GM12878 (cell line): ENCODE results near the gene TNKS2. TPM values are rescaled to one million over a fixed set of nuclear protein-coding genes. Genes with fewer than 3 reads are reported as not detected.

Experiments
- ATAC-seq: fragments of 200-7000 bp; cut with Tn5 transposase; 3 replicates; pipeline ENCODE4 v1.9.1; 2020; ENCODE audit warnings: mild to moderate bottlenecking, moderate library complexity
- BruUV-seq: library from RNA; stranded (reverse); fragments of 400-500 nt; replicated peaks from 2 replicates; lab custom pipeline; 2021; lab: Mats Ljungman, UMichigan
- CTCF ChIA-PET: fragments of 300-600 bp; sonication (Branson Sonifier 250); formaldehyde crosslinking; extraction: SDS; loops from one replicate; lab custom pipeline; 2021; ENCODE audit warnings: inconsistent platforms; lab: Yijun Ruan, JAX
- POLR2A ChIA-PET: fragments of 350-600 bp; formaldehyde crosslinking; extraction: SDS; loops from one replicate; lab custom pipeline; 2021; ENCODE audit warnings: inconsistent platforms; lab: Charles Lee
- RAD21 ChIA-PET: fragments of 300-600 bp; sonication (Branson Sonifier 250); formaldehyde crosslinking; loops from one replicate; lab custom pipeline; 2023; ENCODE audit warnings: antibody characterized with exemption; ENCODE audit not compliant: unreplicated experiment; lab: Charles Lee
- SMC1A ChIA-PET: fragments of 300-600 bp; sonication (Branson Sonifier 250); formaldehyde crosslinking; loops from one replicate; lab custom pipeline; 2023; ENCODE audit not compliant: unreplicated experiment, uncharacterized antibody; lab: Charles Lee
- DNase-seq: peaks from one replicate; pipeline ENCODE4 v3.0.0-alpha.2; 2011; ENCODE audit warnings: low read depth, low spot score
- FAIRE-seq: peaks from 3 replicates; lab custom pipeline; 2011; peaks lifted over from hg19 to GRCh38; lab: Jason Lieb, UNC
- H2AFZ ChIP-seq: 2 replicates; pipeline ENCODE4 v1.6.0; 2011; ENCODE audit warnings: low read depth, low read length, control low read depth; ENCODE audit not compliant: control insufficient read depth
- H3K27ac ChIP-seq: 2 replicates; pipeline ENCODE4 v1.5.1; 2011; ENCODE audit warnings: control low read depth; ENCODE audit not compliant: control insufficient read depth, insufficient read depth
- H3K27me3 ChIP-seq, 2 experiments: replicated peaks in 1 of 2; 2 replicates each; pipeline versions ENCODE4 v1.6.0 to v1.6.1; 2011; ENCODE audit warnings: low read length in 1 of 2; ENCODE audit not compliant: control insufficient read depth in 2 of 2, insufficient read depth in 2 of 2
- H3K36me3 ChIP-seq, 2 experiments: 2 replicates each; pipeline ENCODE4 v1.5.1; 2011; ENCODE audit warnings: low read length in 1 of 2; ENCODE audit not compliant: control insufficient read depth in 2 of 2, insufficient read depth in 2 of 2
- H3K4me1 ChIP-seq: 2 replicates; pipeline ENCODE4 v1.6.1; 2011; ENCODE audit warnings: mild to moderate bottlenecking, low read length, moderate library complexity, mixed read lengths; ENCODE audit not compliant: control insufficient read depth, insufficient read depth
- H3K4me2 ChIP-seq: 2 replicates; pipeline ENCODE4 v1.6.0; 2011; ENCODE audit warnings: control low read depth; ENCODE audit not compliant: control insufficient read depth, insufficient read depth
- H3K4me3 ChIP-seq: fragments of 200-600 bp; sonication (generic); 2 replicates; pipeline ENCODE4 v1.5.1; 2016
- H3K79me2 ChIP-seq: 2 replicates; pipeline ENCODE4 v1.6.0; 2011; ENCODE audit warnings: low read length; ENCODE audit not compliant: control insufficient read depth, insufficient read depth
- H3K9ac ChIP-seq: 2 replicates; pipeline ENCODE4 v1.8.0; 2011; ENCODE audit warnings: low read length, control low read depth, mixed read lengths; ENCODE audit not compliant: control insufficient read depth, insufficient read depth
- H3K9me3 ChIP-seq: replicated peaks from 3 replicates; pipeline ENCODE4 v1.5.1; 2011; ENCODE audit warnings: mild to moderate bottlenecking, low read length; ENCODE audit not compliant: control insufficient read depth, insufficient read depth
- H4K20me1 ChIP-seq: 2 replicates; pipeline ENCODE4 v1.6.0; 2011; ENCODE audit not compliant: control insufficient read depth, insufficient read depth
- ASH2L ChIP-seq: fragments of 300-600, 200-600 bp; sonication (generic); IDR thresholded peaks from 2 replicates; pipeline ENCODE4 v1.6.1; 2017; ENCODE audit warnings: low read depth, mild to moderate bottlenecking, borderline replicate concordance
- CTCF ChIP-seq, 3 experiments: IDR thresholded peaks in 2 of 3; conservative IDR thresholded peaks in 1 of 3; 2 replicates each; pipeline ENCODE4 v1.5.1; 2011; ENCODE audit warnings: low read depth in 3 of 3, low read length in 3 of 3, mild to moderate bottlenecking in 3 of 3, control low read depth in 2 of 3, moderate library complexity in 2 of 3, inconsistent platforms in 1 of 3, mixed read lengths in 1 of 3; ENCODE audit not compliant: control insufficient read depth in 2 of 3, insufficient read depth in 1 of 3; ENCODE audit errors: extremely low read depth in 1 of 3
- JUND ChIP-seq: IDR thresholded peaks from 2 replicates; pipeline ENCODE4 v1.6.1; 2012; ENCODE audit warnings: low read depth, mild to moderate bottlenecking, low read length, improper control_type of control experiment, moderate library complexity
- POLR2A ChIP-seq: IDR thresholded peaks from 2 replicates; pipeline ENCODE4 v1.6.1; 2011; ENCODE audit warnings: low read depth, mild to moderate bottlenecking, low read length
- PRDM15 ChIP-seq: fragments of 450-650 bp; formaldehyde crosslinking; IDR thresholded peaks from 2 replicates; pipeline ENCODE4 v1.4.0; 2020; ENCODE audit warnings: mild to moderate bottlenecking, moderate library complexity
- RAD51 ChIP-seq: fragments of 450-650 bp; IDR thresholded peaks from 2 replicates; pipeline ENCODE4 v1.6.1; 2016; ENCODE audit warnings: moderate library complexity, mild to moderate bottlenecking, inconsistent platforms
- RCOR1 ChIP-seq: conservative IDR thresholded peaks from 2 replicates; pipeline ENCODE4 v1.6.1; 2012; ENCODE audit warnings: low read depth, low read length, improper control_type of control experiment
- SMARCA5 ChIP-seq: fragments of 450-650 bp; IDR thresholded peaks from 2 replicates; pipeline ENCODE4 v1.6.1; 2017; ENCODE audit warnings: mild to moderate bottlenecking
- SPI1 ChIP-seq: IDR thresholded peaks from 2 replicates; pipeline ENCODE4 v1.6.1; 2011; ENCODE audit warnings: low read depth, mild to moderate bottlenecking, low read length, moderate library complexity, borderline replicate concordance; ENCODE audit not compliant: insufficient read depth
- ZZZ3 ChIP-seq: IDR thresholded peaks from 2 replicates; pipeline ENCODE4 v1.6.1; 2011; ENCODE audit warnings: low read depth; ENCODE audit not compliant: control insufficient read depth, insufficient read length
- WGBS: methylation state at CpG from one replicate; pipeline ENCODE4 v1.1.6; 2016; ENCODE audit warnings: low lambda C conversion rate; ENCODE audit not compliant: insufficient replicate concordance, insufficient coverage; ENCODE audit errors: missing lambda C conversion rate; 5-methylcytosine and 5-hydroxymethylcytosine counted together
- in situ Hi-C: fragments of 300-500 bp; cut with MboI; formaldehyde crosslinking; loops from 9 replicates; pipeline ENCODE4 v1.14.3; 2018; ENCODE audit warnings: mixed read lengths
- intact Hi-C: fragments of 100-400 bp; cut with micrococcal nuclease; formaldehyde crosslinking; loops from one replicate; pipeline ENCODE4 v1.14.2; 2022; ENCODE audit not compliant: unreplicated experiment
- polyA plus RNA-seq, 11 experiments: library from polyadenylated mRNA; depleted of rRNA in 4 of 11; unstranded in 6 of 11; stranded (reverse) in 5 of 11; fragments of >200 nt; fragmentation: Nextera tagmentation in 4 of 11; fragmentation: Illumina TruSeq in 1 of 11; extraction: Ambion mirVana in 4 of 11; extraction: Trizol in 1 of 11; gene quantifications; 1 replicate in 1 of 11; 2 replicates in 10 of 11; pipeline versions ENCODE4 v1.2.1 to v1.2.3, GENCODE V29; 2011 to 2016; ENCODE audit warnings: inconsistent platforms in 2 of 11, missing spikeins in 2 of 11, low read depth in 1 of 11
- total RNA-seq, 4 experiments: library from RNA; depleted of rRNA in 3 of 4; stranded (reverse); fragments of >200 nt in 3 of 4; fragmentation: Illumina TruSeq in 1 of 4; extraction: Trizol in 1 of 4; gene quantifications; 2 replicates each; pipeline versions ENCODE4 v1.2.1 to v1.2.3, GENCODE V29; 2013 to 2021

TNKS2 gene
- total and polyA plus RNA-seq, 10 of the 15 experiments (the other 5 are each of a cell fraction or from before 2014, with no cell fraction given): 2.9 to 24.2 (median 6.9) TPM

- TF ChIP-seq CTCF (IDR thresholded peaks at IDR 0.05 in 2 of 3, conservative IDR thresholded peaks at IDR 0.05 in 1 of 3; ENCODE audit: control insufficient read depth in 2 of 3, extremely low read depth in 1 of 3, insufficient read depth in 1 of 3, low read depth in 3 of 3, low read length in 3 of 3) (no peak), RCOR1 (no peak)
- TF ChIP-seq, all 136 proteins: peak for 0
These were observed 65.9 kb downstream of the TNKS2 start (continued) for GRCh38 chr10:91864099-91864498.

GRCh38 chr10:91864744-91865143 lies 66.5 kb downstream of the TNKS2 start:
- H3K9me3 ChIP-seq: no peaks in the 10 kb centered on the region
- no peak overlapping the region for H3K9ac ChIP-seq
- no peak overlapping the region for H2AFZ ChIP-seq
- RAD21 ChIA-PET: interaction anchor here (0.6 kb wide), 1 partner anchor 570 kb away, joined by 3 read pairs; no protein-coding TSS in a partner anchor
- intact Hi-C loops (no loop called here), in situ Hi-C loops (no loop called here)
- CTCF ChIA-PET: no interaction called here
- no peaks in the 10 kb centered on the region for H3K4me1 ChIP-seq
- POLR2A ChIA-PET: no interaction called here
- no TSS peak for BruUV-seq
- 81% methylated on average over 2 of the region's 2 CpGs for WGBS
- peaks cover 0 to 3% of the 10 kb centered on the region in 2 experiments; a peak in 2 of 4 replicates for H3K36me3 ChIP-seq
- DNase-seq (no peak), ATAC-seq (no peak), FAIRE-seq (no peak)
- H4K20me1 ChIP-seq: no peaks in the 10 kb centered on the region
- H3K27ac ChIP-seq: no peak overlapping the region
- no peak overlapping the region for H3K4me2 ChIP-seq
- no peak for TF ChIP-seq RAD51
- no peak for TF ChIP-seq POLR2A
- no peak for TF ChIP-seq SPI1
- TF ChIP-seq JUND: no peak
- TF ChIP-seq ASH2L: no peak
- TF ChIP-seq ZZZ3: no peak
- TF ChIP-seq SMARCA5: no peak
- TF ChIP-seq PRDM15: no peak
- no peaks in the 10 kb centered on the region for H3K27me3 ChIP-seq
- H3K79me2 ChIP-seq: no peaks in the 10 kb centered on the region
- no peak overlapping the region for H3K4me3 ChIP-seq
- SMC1A ChIA-PET: interaction anchor here (1.7 kb wide), 1 partner anchor 17 kb away, joined by 5 read pairs; no protein-coding TSS in a partner anchor
